Right lobe of liver (tissue), 6 donors: ENCODE results near the gene EDN1. TPM values are rescaled to one million over a fixed set of nuclear protein-coding genes. Genes with fewer than 3 reads are reported as not detected.

Source experiments
- ATAC-seq, 4 donors: fragments of 200-7000 bp; cut with Tn5 transposase; one replicate each; pipeline ENCODE4 v1.9.1; 2020; ENCODE audit warnings: mild to moderate bottlenecking in 4 of 4, moderate library complexity in 4 of 4
- DNase-seq, 3 donors: peaks; one replicate each; pipeline ENCODE4 v3.0.0-alpha.2; 2020
- H3K27ac ChIP-seq, 3 donors: fragments of 200-600 bp; one replicate each; pipeline ENCODE4 v1.8.0; 2022
- H3K27me3 ChIP-seq, 2 donors: fragments of 200-600 bp; one replicate each; pipeline ENCODE4 v1.8.0; 2022
- H3K36me3 ChIP-seq, 4 donors: fragments of 200-600 bp; sonication (generic) in 1 of 4; one replicate each; pipeline versions ENCODE4 v1.5.1 to v1.8.0; 2017 to 2022; ENCODE audit warnings: control low read depth in 1 of 4
- H3K4me1 ChIP-seq, 4 donors: fragments of 200-600 bp; sonication (generic) in 1 of 4; one replicate each; pipeline versions ENCODE4 v1.5.1 to v1.8.0; 2017 to 2022; ENCODE audit warnings: control low read depth in 1 of 4
- H3K4me3 ChIP-seq, 3 donors: fragments of 200-600 bp; one replicate each; pipeline ENCODE4 v1.8.0; 2022
- H3K9me3 ChIP-seq, 4 donors: fragments of 200-600 bp; sonication (generic) in 1 of 4; one replicate each; pipeline versions ENCODE4 v1.5.1 to v1.8.0; 2017 to 2022; ENCODE audit warnings: control low read depth in 1 of 4
- POLR2A ChIP-seq: fragments of 450-650 bp; IDR thresholded peaks from one replicate; pipeline ENCODE4 v1.6.1; 2017; ENCODE audit warnings: antibody characterized with exemption, mild to moderate bottlenecking
- WGBS: methylation state at CpG from one replicate; pipeline ENCODE4 v1.1.6; 2018; ENCODE audit warnings: low coverage, low lambda C conversion rate; ENCODE audit not compliant: insufficient coverage; ENCODE audit errors: missing lambda C conversion rate; 5-methylcytosine and 5-hydroxymethylcytosine counted together
- intact Hi-C, 2 donors: fragments of 100-400 bp; cut with DNase I; formaldehyde crosslinking; loops; one replicate each; pipeline versions ENCODE4 v1.11.2 to v1.14.1; 2022
- total RNA-seq, 6 experiments: library from RNA; depleted of rRNA in 2 of 6; stranded (reverse); fragments of >200 nt in 2 of 6; fragmentation: NEBNext Ultra II Directional in 3 of 6; extraction: Animal tissue kit (Norgen Biotek cat#: 25700) in 3 of 6; gene quantifications; one replicate each; pipeline versions ENCODE4 v1.1.0 to v1.2.4, GENCODE V29; 2016 to 2023
- TF ChIP-seq, protein P1 (sequence below), 4 donors: fragments of 200-600 bp in 3 of 4; fragments of 450-650 bp in 1 of 4; IDR thresholded peaks; one replicate each; pipeline versions ENCODE4 v1.5.1 to v1.8.0; 2016 to 2022; ENCODE audit warnings: antibody characterized with exemption in 4 of 4, mild to moderate bottlenecking in 2 of 4
- donor health status: DM: no; HTN: yes; CAD: no.
- donor health status: DM: no; HTN: no; CAD: no.
- donor health status: DM: no; HTN: no; CAD: no.
- donor health status: DM: no; HTN: yes; CAD: no.
- donor health status: DM: no; HTN: yes; CAD: no.

The EDN1 gene
- total RNA-seq, 6 experiments from 2014 or later: 0.18 to 6.8 (median 1.4) TPM

DNA sequence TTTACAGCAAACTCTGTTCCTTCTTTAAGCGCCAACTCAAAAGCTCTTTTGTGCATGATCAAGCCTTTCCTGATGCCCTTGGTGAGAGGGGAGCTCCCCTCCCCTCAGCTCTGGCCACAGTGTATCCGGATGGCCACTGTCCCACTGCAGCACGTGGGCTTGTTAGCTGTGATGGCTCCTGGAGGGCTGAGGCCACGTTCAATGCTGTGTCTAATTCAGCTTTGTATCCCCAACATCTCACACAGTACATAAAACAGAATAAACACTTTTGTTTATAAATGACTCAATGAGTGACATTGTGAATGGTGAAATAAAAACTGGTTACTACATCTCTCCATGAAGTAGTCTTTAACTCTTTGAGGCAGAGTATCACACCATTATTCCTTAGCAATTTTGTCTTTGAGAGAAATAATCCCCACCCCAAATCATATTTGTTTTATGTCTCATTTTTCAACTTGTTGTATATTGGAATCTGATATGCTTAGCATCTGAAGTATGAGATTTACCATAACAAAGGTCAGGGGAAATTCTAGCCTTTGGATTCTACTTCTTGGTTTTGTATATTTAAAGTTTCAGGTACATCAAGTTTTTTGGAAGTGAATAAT is 44.5 kb downstream of the EDN1 start:
- H3K36me3 ChIP-seq: no peaks in the 10 kb centered on the region
- H3K9me3 ChIP-seq: no peaks in the 10 kb centered on the region
- no peaks in the 10 kb centered on the region for H3K27me3 ChIP-seq
- intact Hi-C loops: no loop called here
- no peak overlapping the region for H3K4me3 ChIP-seq
- TF ChIP-seq, protein P1, sequence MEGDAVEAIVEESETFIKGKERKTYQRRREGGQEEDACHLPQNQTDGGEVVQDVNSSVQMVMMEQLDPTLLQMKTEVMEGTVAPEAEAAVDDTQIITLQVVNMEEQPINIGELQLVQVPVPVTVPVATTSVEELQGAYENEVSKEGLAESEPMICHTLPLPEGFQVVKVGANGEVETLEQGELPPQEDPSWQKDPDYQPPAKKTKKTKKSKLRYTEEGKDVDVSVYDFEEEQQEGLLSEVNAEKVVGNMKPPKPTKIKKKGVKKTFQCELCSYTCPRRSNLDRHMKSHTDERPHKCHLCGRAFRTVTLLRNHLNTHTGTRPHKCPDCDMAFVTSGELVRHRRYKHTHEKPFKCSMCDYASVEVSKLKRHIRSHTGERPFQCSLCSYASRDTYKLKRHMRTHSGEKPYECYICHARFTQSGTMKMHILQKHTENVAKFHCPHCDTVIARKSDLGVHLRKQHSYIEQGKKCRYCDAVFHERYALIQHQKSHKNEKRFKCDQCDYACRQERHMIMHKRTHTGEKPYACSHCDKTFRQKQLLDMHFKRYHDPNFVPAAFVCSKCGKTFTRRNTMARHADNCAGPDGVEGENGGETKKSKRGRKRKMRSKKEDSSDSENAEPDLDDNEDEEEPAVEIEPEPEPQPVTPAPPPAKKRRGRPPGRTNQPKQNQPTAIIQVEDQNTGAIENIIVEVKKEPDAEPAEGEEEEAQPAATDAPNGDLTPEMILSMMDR (IDR thresholded peaks at IDR 0.05): no peak
- TF ChIP-seq POLR2A: no peak
- H3K4me1 ChIP-seq: peaks cover 0 to 43% (median 21%) of the 10 kb centered on the region in 4 donors
- WGBS: 39% methylated on average over 4 of the region's 4 CpGs
- peak in 3 of 4 donors; percentile 25 to 35 (median 26) for ATAC-seq
- DNase-seq: no peak
- H3K27ac ChIP-seq: no peak overlapping the region

- no CpG with 5 or more reads among the region's 1 CpG for WGBS
- Histone ChIP-seq H3K27me3 (no peaks in the 10 kb centered on the region), H3K4me3 (no peak overlapping the region), H3K9me3 (no peaks in the 10 kb centered on the region), H3K4me1 (peaks cover 0 to 47% (median 21%) of the 10 kb centered on the region in 4 donors), H3K36me3 (no peaks in the 10 kb centered on the region), H3K27ac (no peak overlapping the region)
- no peak for DNase-seq
- TF ChIP-seq, protein P1 (IDR thresholded peaks at IDR 0.05): no peak
- no peak for TF ChIP-seq POLR2A
- intact Hi-C loops: no loop called here
- ATAC-seq: no peak
Observed at GRCh38 chr6:12335131-12335527, 45.0 kb downstream of the EDN1 start.

DNA sequence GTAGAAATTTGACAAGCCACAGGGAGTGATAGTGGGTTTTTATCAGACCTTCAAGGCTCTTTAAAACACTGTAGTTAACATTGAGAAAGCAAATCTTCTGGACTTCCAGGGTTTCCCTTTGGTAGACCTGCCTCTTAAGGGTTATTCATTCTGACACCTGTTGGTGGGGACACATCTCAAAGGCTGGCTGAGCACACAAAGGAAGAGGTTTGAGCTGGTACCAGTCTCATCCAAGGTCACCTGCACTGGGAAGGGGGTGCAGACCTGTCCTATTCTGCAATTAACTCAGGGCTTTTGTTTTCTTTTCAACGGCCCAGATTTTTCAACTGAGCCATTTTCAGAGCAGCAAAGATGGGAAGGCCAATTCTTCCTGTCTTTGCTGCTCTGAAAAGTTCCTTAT is 45.6 kb downstream of the EDN1 start:
- WGBS: 33% methylated on average over 1 of the region's 1 CpG
- DNase-seq (no peak), ATAC-seq (no peak)
- Histone ChIP-seq H3K9me3 (no peaks in the 10 kb centered on the region), H3K4me3 (no peak overlapping the region), H3K27ac (peak overlapping the region in 2 of 3 donors; percentile 25 to 42), H3K36me3 (no peaks in the 10 kb centered on the region), H3K4me1 (peaks cover 0 to 52% (median 24%) of the 10 kb centered on the region in 4 donors), H3K27me3 (no peaks in the 10 kb centered on the region)
- intact Hi-C loops: no loop called here
- TF ChIP-seq, protein P1 (IDR thresholded peaks at IDR 0.05): no peak
- no peak for TF ChIP-seq POLR2A

DNA sequence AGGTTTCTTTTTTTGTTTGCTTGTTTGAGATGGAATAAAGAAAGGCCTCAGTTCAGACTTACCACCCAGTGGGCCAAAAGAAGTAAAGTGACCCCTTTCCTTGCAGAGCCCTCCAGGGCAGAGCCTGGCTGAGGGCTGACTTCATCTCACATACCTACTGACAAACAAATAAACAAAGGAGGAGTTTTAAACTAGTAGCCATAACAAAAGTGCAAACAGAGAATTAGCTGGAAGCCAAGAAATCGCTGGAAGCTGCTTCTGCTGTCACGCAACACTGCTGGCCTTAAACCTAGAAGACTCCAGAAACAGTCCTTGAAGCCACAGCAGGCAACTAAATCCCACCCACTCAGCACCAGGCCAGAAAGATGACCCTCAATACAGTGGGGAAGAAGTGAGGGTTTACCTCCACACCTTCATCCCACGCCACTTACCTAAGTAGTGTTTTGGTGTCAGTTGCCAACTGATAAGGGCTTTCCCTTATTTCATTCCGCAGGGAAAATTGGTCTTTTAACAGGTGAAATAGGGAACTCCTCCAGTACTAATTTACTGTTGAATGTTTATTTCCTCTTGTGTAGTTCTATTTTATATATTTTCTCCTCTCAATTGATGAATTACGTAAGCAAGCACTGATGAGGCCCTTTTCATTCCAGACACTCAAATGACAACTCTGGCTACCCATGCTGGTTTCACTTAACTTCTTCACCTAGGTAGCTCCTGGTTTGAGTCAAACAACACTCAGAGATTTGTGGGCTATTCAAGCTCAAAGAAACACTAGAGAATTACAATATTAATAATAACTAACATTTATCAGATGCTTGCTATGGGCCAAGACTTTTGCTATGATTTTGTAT is 46.2 kb downstream of the EDN1 start:
- H3K36me3 ChIP-seq: no peaks in the 10 kb centered on the region
- H3K4me1 ChIP-seq: peaks cover 0 to 53% (median 26%) of the 10 kb centered on the region in 4 donors
- H3K9me3 ChIP-seq: no peaks in the 10 kb centered on the region
- no peak for TF ChIP-seq POLR2A
- TF ChIP-seq, protein P1 (IDR thresholded peaks at IDR 0.05): no peak
- no peaks in the 10 kb centered on the region for H3K27me3 ChIP-seq
- ATAC-seq (peak in 3 of 4 donors; percentile 14 to 29 (median 16)), DNase-seq (no peak)
- H3K27ac ChIP-seq: peak overlapping the region in 2 of 3 donors; percentile 25 to 42
- WGBS: 37% methylated on average over 5 of the region's 5 CpGs
- intact Hi-C loops: no loop called here
- H3K4me3 ChIP-seq: no peak overlapping the region
